GM12878 (cell line): ENCODE data around the gene NMRK2. TPM values are rescaled to one million over a fixed set of nuclear protein-coding genes. Genes with fewer than 3 reads are reported as not detected.

Experiments used
- ATAC-seq: fragments of 200-7000 bp; cut with Tn5 transposase; 3 replicates; pipeline ENCODE4 v1.9.1; 2020; ENCODE audit warnings: mild to moderate bottlenecking, moderate library complexity
- BruUV-seq: library from RNA; stranded (reverse); fragments of 400-500 nt; replicated peaks from 2 replicates; lab custom pipeline; 2021; lab: Mats Ljungman, UMichigan
- CTCF ChIA-PET: fragments of 300-600 bp; sonication (Branson Sonifier 250); formaldehyde crosslinking; extraction: SDS; loops from one replicate; lab custom pipeline; 2021; ENCODE audit warnings: inconsistent platforms; lab: Yijun Ruan, JAX
- POLR2A ChIA-PET: fragments of 350-600 bp; formaldehyde crosslinking; extraction: SDS; loops from one replicate; lab custom pipeline; 2021; ENCODE audit warnings: inconsistent platforms; lab: Charles Lee
- RAD21 ChIA-PET: fragments of 300-600 bp; sonication (Branson Sonifier 250); formaldehyde crosslinking; loops from one replicate; lab custom pipeline; 2023; ENCODE audit warnings: antibody characterized with exemption; ENCODE audit not compliant: unreplicated experiment; lab: Charles Lee
- SMC1A ChIA-PET: fragments of 300-600 bp; sonication (Branson Sonifier 250); formaldehyde crosslinking; loops from one replicate; lab custom pipeline; 2023; ENCODE audit not compliant: unreplicated experiment, uncharacterized antibody; lab: Charles Lee
- DNase-seq: peaks from one replicate; pipeline ENCODE4 v3.0.0-alpha.2; 2011; ENCODE audit warnings: low read depth, low spot score
- FAIRE-seq: peaks from 3 replicates; lab custom pipeline; 2011; peaks lifted over from hg19 to GRCh38; lab: Jason Lieb, UNC
- H2AFZ ChIP-seq: 2 replicates; pipeline ENCODE4 v1.6.0; 2011; ENCODE audit warnings: low read depth, low read length, control low read depth; ENCODE audit not compliant: control insufficient read depth
- H3K27ac ChIP-seq: 2 replicates; pipeline ENCODE4 v1.5.1; 2011; ENCODE audit warnings: control low read depth; ENCODE audit not compliant: control insufficient read depth, insufficient read depth
- H3K27me3 ChIP-seq, 2 experiments: replicated peaks in 1 of 2; 2 replicates each; pipeline versions ENCODE4 v1.6.0 to v1.6.1; 2011; ENCODE audit warnings: low read length in 1 of 2; ENCODE audit not compliant: control insufficient read depth in 2 of 2, insufficient read depth in 2 of 2
- H3K36me3 ChIP-seq, 2 experiments: 2 replicates each; pipeline ENCODE4 v1.5.1; 2011; ENCODE audit warnings: low read length in 1 of 2; ENCODE audit not compliant: control insufficient read depth in 2 of 2, insufficient read depth in 2 of 2
- H3K4me1 ChIP-seq: 2 replicates; pipeline ENCODE4 v1.6.1; 2011; ENCODE audit warnings: mild to moderate bottlenecking, low read length, moderate library complexity, mixed read lengths; ENCODE audit not compliant: control insufficient read depth, insufficient read depth
- H3K4me2 ChIP-seq: 2 replicates; pipeline ENCODE4 v1.6.0; 2011; ENCODE audit warnings: control low read depth; ENCODE audit not compliant: control insufficient read depth, insufficient read depth
- H3K4me3 ChIP-seq: fragments of 200-600 bp; sonication (generic); 2 replicates; pipeline ENCODE4 v1.5.1; 2016
- H3K79me2 ChIP-seq: 2 replicates; pipeline ENCODE4 v1.6.0; 2011; ENCODE audit warnings: low read length; ENCODE audit not compliant: control insufficient read depth, insufficient read depth
- H3K9ac ChIP-seq: 2 replicates; pipeline ENCODE4 v1.8.0; 2011; ENCODE audit warnings: low read length, control low read depth, mixed read lengths; ENCODE audit not compliant: control insufficient read depth, insufficient read depth
- H3K9me3 ChIP-seq: replicated peaks from 3 replicates; pipeline ENCODE4 v1.5.1; 2011; ENCODE audit warnings: mild to moderate bottlenecking, low read length; ENCODE audit not compliant: control insufficient read depth, insufficient read depth
- H4K20me1 ChIP-seq: 2 replicates; pipeline ENCODE4 v1.6.0; 2011; ENCODE audit not compliant: control insufficient read depth, insufficient read depth
- CBFB ChIP-seq: IDR thresholded peaks from 2 replicates; pipeline ENCODE4 v1.6.1; 2016; ENCODE audit warnings: antibody characterized with exemption, low read depth
- CEBPB ChIP-seq, 2 experiments: fragments of 150-350 bp in 1 of 2; IDR thresholded peaks; 2 replicates each; pipeline ENCODE4 v1.6.1; 2012 to 2014; ENCODE audit warnings: low read depth in 2 of 2, low read length in 2 of 2, borderline replicate concordance in 1 of 2, inconsistent platforms in 1 of 2
- DPF2 ChIP-seq: fragments of 450-650 bp; IDR thresholded peaks from 2 replicates; pipeline ENCODE4 v1.6.1; 2017; ENCODE audit warnings: mild to moderate bottlenecking
- HCFC1 ChIP-seq: fragments of 150-350 bp; IDR thresholded peaks from 2 replicates; pipeline ENCODE4 v1.6.1; 2014; ENCODE audit warnings: low read length
- HDAC6 ChIP-seq: fragments of 200-600 bp; sonication (generic); IDR thresholded peaks from one replicate; pipeline ENCODE4 v1.8.0; 2017; ENCODE audit warnings: antibody characterized with exemption; ENCODE audit not compliant: unreplicated experiment
- MTA3 ChIP-seq: IDR thresholded peaks from 2 replicates; pipeline ENCODE4 v1.6.1; 2012; ENCODE audit warnings: low read length, inconsistent platforms, borderline replicate concordance
- NR2F1 ChIP-seq: fragments of 450-650 bp; conservative IDR thresholded peaks from 2 replicates; pipeline ENCODE4 v1.6.1; 2017; ENCODE audit warnings: mild to moderate bottlenecking
- POLR2A ChIP-seq: IDR thresholded peaks from 2 replicates; pipeline ENCODE4 v1.6.1; 2011; ENCODE audit warnings: low read depth, mild to moderate bottlenecking, low read length
- RCOR1 ChIP-seq: conservative IDR thresholded peaks from 2 replicates; pipeline ENCODE4 v1.6.1; 2012; ENCODE audit warnings: low read depth, low read length, improper control_type of control experiment
- RELA ChIP-seq: fragments of 450-650 bp; IDR thresholded peaks from 2 replicates; pipeline ENCODE4 v1.8.0; 2014; ENCODE audit warnings: borderline replicate concordance; ENCODE audit not compliant: partially characterized antibody
- RFX5 ChIP-seq: IDR thresholded peaks from 2 replicates; pipeline ENCODE4 v1.6.1; 2011; ENCODE audit warnings: low read depth, low read length, improper control_type of control experiment
- SMAD1 ChIP-seq: fragments of 450-650 bp; IDR thresholded peaks from 2 replicates; pipeline ENCODE4 v1.6.1; 2018; ENCODE audit warnings: mild to moderate bottlenecking, low read depth; ENCODE audit not compliant: partially characterized antibody
- SPI1 ChIP-seq: IDR thresholded peaks from 2 replicates; pipeline ENCODE4 v1.6.1; 2011; ENCODE audit warnings: low read depth, mild to moderate bottlenecking, low read length, moderate library complexity, borderline replicate concordance; ENCODE audit not compliant: insufficient read depth
- WRNIP1 ChIP-seq: IDR thresholded peaks from 2 replicates; pipeline ENCODE4 v1.6.1; 2011; ENCODE audit warnings: low read depth, low read length, improper control_type of control experiment, borderline replicate concordance
- ZNF274 ChIP-seq: IDR thresholded peaks from one replicate; pipeline ENCODE4 v1.8.0; 2011; ENCODE audit not compliant: insufficient read length, insufficient read depth
- WGBS: methylation state at CpG from one replicate; pipeline ENCODE4 v1.1.6; 2016; ENCODE audit warnings: low lambda C conversion rate; ENCODE audit not compliant: insufficient replicate concordance, insufficient coverage; ENCODE audit errors: missing lambda C conversion rate; 5-methylcytosine and 5-hydroxymethylcytosine counted together
- in situ Hi-C: fragments of 300-500 bp; cut with MboI; formaldehyde crosslinking; loops from 9 replicates; pipeline ENCODE4 v1.14.3; 2018; ENCODE audit warnings: mixed read lengths
- intact Hi-C: fragments of 100-400 bp; cut with micrococcal nuclease; formaldehyde crosslinking; loops from one replicate; pipeline ENCODE4 v1.14.2; 2022; ENCODE audit not compliant: unreplicated experiment
- polyA plus RNA-seq, 11 experiments: library from polyadenylated mRNA; depleted of rRNA in 4 of 11; unstranded in 6 of 11; stranded (reverse) in 5 of 11; fragments of >200 nt; fragmentation: Nextera tagmentation in 4 of 11; fragmentation: Illumina TruSeq in 1 of 11; extraction: Ambion mirVana in 4 of 11; extraction: Trizol in 1 of 11; gene quantifications; 1 replicate in 1 of 11; 2 replicates in 10 of 11; pipeline versions ENCODE4 v1.2.1 to v1.2.3, GENCODE V29; 2011 to 2016; ENCODE audit warnings: inconsistent platforms in 2 of 11, missing spikeins in 2 of 11, low read depth in 1 of 11
- total RNA-seq, 4 experiments: library from RNA; depleted of rRNA in 3 of 4; stranded (reverse); fragments of >200 nt in 3 of 4; fragmentation: Illumina TruSeq in 1 of 4; extraction: Trizol in 1 of 4; gene quantifications; 2 replicates each; pipeline versions ENCODE4 v1.2.1 to v1.2.3, GENCODE V29; 2013 to 2021

Gene NMRK2
- total and polyA plus RNA-seq, 10 of the 15 experiments (the other 5 are each of a cell fraction or from before 2014, with no cell fraction given): 0.14 to 0.15 TPM; not detected in 8

- no peak for DNase-seq
These were observed 30.4 kb upstream of the NMRK2 start for GRCh38 chr19:3902317-3902973.

GRCh38 chr19:3904233-3904632 is 28.6 kb upstream of the NMRK2 start:
- no peak for TF ChIP-seq HCFC1
- TF ChIP-seq HDAC6: no peak
- TF ChIP-seq MTA3: no peak
- no peak for TF ChIP-seq RCOR1
- no peak for TF ChIP-seq ZNF274
- no peak for TF ChIP-seq RFX5
- TF ChIP-seq SPI1: no peak
- TF ChIP-seq POLR2A: no peak
- 52% methylated on average over 8 of the region's 8 CpGs for WGBS
- no peaks in the 10 kb centered on the region for H3K79me2 ChIP-seq
- CTCF ChIA-PET: no interaction called here
- ATAC-seq (no peak), FAIRE-seq (no peak), DNase-seq (no peak)
- in situ Hi-C loops: no loop called here
- no peak overlapping the region for H3K9ac ChIP-seq
- no peak overlapping the region for H3K27ac ChIP-seq
- POLR2A ChIA-PET: interaction anchor here (0.6 kb wide), 1 partner anchor 260 kb away, joined by 7 read pairs; no protein-coding TSS in a partner anchor
- H3K36me3 ChIP-seq: no peaks in the 10 kb centered on the region
- SMC1A ChIA-PET: no interaction called here
- intact Hi-C loops: no loop called here
- no peaks in the 10 kb centered on the region for H3K27me3 ChIP-seq
- no peaks in the 10 kb centered on the region for H4K20me1 ChIP-seq
- no peak overlapping the region for H3K4me2 ChIP-seq
- no peaks in the 10 kb centered on the region for H3K9me3 ChIP-seq
- BruUV-seq: no TSS peak
- RAD21 ChIA-PET: no interaction called here
- no peak overlapping the region for H2AFZ ChIP-seq
- H3K4me1 ChIP-seq: no peaks in the 10 kb centered on the region
- no peak overlapping the region for H3K4me3 ChIP-seq

More at GRCh38 chr19:3902317-3902973, 30.4 kb upstream of the NMRK2 start:
- ATAC-seq (no peak), FAIRE-seq (no peak)
- ChIA-PET RAD21 (no interaction called here), CTCF (no interaction called here), POLR2A (no interaction called here), SMC1A (no interaction called here)
- TF ChIP-seq DPF2 (no peak), CEBPB (IDR thresholded peaks at IDR 0.05; ENCODE audit: borderline replicate concordance in 1 of 2, low read depth in 2 of 2, low read length in 2 of 2) (no peak), WRNIP1 (no peak), NR2F1 (no peak), CBFB (no peak), RELA (no peak), SMAD1 (no peak)
- no peaks in the 10 kb centered on the region for H3K4me1 ChIP-seq
- no peak overlapping the region for H2AFZ ChIP-seq
- no peak overlapping the region for H3K9ac ChIP-seq
- 47% methylated on average over 15 of the region's 15 CpGs for WGBS
- H3K4me3 ChIP-seq: no peak overlapping the region
- BruUV-seq: no TSS peak
- no peaks in the 10 kb centered on the region for H3K27me3 ChIP-seq
- no peaks in the 10 kb centered on the region for H3K79me2 ChIP-seq
- no peak overlapping the region for H3K27ac ChIP-seq
- in situ Hi-C loops: no loop called here
- H3K4me2 ChIP-seq: no peak overlapping the region
- H3K36me3 ChIP-seq: no peaks in the 10 kb centered on the region
- no peaks in the 10 kb centered on the region for H4K20me1 ChIP-seq
- no peaks in the 10 kb centered on the region; the same call in 2 of the 3 replicates for H3K9me3 ChIP-seq
- intact Hi-C loops: no loop called here
